AG04449 (cell line): ENCODE measurements around the gene DAB2IP.
A peak's percentile ranks its signal among the peaks of the same experiment; 100 is the strongest.
"Not testable (repeated sequence)": the region's sequence is repeated elsewhere in the genome, so short reads cannot be mapped to it uniquely, and the experiment has no call there.

Source experiments
- CTCF ChIA-PET: fragments of 350-600 bp; formaldehyde crosslinking; extraction: SDS; loops from one replicate; lab custom pipeline; 2021; ENCODE audit warnings: antibody characterized with exemption; lab: Yijun Ruan, JAX
- POLR2A ChIA-PET: fragments of 400-600, 350-600 bp; formaldehyde crosslinking; extraction: SDS; loops from one replicate; lab custom pipeline; 2020; ENCODE audit warnings: antibody characterized with exemption, inconsistent platforms; lab: Yijun Ruan, JAX
- DNase-seq: peaks from one replicate; pipeline ENCODE4 v3.0.0-alpha.2; 2010; ENCODE audit warnings: low read depth, low spot score
- H3K4me3 ChIP-seq: 2 replicates; pipeline ENCODE4 v1.5.1; 2011; ENCODE audit warnings: low read depth, mild to moderate bottlenecking, control low read depth, low read length
- TF ChIP-seq, protein P1 (sequence below): IDR thresholded peaks from one replicate; pipeline ENCODE4 v1.5.1; 2011; ENCODE audit warnings: mild to moderate bottlenecking, moderate library complexity, low read length, control low read depth, inconsistent platforms; ENCODE audit not compliant: insufficient read depth; ENCODE audit errors: missing control alignments

The DAB2IP gene

DNA sequence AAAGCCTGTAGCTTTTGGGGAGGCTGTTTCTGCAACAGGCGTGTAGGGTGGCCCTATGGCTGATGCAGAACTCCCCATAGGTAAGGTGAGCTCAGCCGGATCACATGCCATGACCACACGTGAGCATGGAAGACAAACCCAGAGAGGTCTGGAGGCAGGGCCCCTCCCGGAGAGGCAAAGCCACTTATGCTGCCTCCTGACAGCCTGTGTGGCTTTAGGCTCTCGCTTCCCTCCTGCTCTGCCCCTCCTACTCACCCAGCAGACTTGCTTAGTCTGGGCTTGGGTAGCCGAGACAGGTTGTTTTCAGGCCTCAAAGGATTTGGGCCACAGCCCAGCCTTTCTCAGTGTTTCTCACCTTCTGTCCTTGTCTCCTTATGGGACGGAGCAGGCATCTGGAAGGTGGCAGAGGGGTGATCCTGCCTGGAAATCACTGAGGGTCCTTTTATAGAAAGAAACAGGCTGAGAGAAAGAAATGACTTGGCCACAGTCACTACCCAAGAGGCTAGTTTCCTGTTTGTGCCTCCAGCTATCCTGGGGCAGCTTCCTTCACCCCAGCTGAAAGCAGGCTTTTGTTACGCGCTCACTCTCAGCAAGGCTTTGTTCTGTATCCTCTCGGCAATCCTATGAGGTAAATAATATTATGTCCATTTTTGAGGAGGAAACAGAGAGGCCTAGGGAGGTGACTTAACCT, 89.9 kb downstream of the DAB2IP start:
- ChIA-PET CTCF (interaction anchor here (1.2 to 2.2 kb wide), 2 partner anchors 8 to 195 kb away, joined by 4 to 8 read pairs; no protein-coding TSS in a partner anchor), POLR2A (no interaction called here)
- TF ChIP-seq, protein P1, sequence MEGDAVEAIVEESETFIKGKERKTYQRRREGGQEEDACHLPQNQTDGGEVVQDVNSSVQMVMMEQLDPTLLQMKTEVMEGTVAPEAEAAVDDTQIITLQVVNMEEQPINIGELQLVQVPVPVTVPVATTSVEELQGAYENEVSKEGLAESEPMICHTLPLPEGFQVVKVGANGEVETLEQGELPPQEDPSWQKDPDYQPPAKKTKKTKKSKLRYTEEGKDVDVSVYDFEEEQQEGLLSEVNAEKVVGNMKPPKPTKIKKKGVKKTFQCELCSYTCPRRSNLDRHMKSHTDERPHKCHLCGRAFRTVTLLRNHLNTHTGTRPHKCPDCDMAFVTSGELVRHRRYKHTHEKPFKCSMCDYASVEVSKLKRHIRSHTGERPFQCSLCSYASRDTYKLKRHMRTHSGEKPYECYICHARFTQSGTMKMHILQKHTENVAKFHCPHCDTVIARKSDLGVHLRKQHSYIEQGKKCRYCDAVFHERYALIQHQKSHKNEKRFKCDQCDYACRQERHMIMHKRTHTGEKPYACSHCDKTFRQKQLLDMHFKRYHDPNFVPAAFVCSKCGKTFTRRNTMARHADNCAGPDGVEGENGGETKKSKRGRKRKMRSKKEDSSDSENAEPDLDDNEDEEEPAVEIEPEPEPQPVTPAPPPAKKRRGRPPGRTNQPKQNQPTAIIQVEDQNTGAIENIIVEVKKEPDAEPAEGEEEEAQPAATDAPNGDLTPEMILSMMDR: no peak
- no peak overlapping the region for H3K4me3 ChIP-seq
- DNase-seq: no peak

DNA sequence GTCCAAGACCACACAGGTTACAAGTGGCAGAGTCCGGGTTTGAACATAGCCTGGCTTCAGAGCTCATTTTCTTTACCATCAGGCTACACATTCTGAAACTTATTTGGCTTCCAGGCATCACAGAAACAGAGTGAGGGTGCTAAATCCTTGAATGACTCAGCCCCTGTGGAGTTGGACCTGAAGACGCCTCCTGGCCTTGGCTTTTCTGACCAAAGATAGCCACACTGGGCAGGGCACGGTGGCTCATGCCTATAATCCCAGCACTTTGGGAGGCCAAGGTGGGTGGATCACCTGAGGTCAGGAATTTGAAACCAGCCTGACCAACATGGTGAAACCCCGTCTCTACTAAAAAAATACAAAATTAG, 90.5 kb downstream of the DAB2IP start:
- DNase-seq, H3K4me3 ChIP-seq, POLR2A ChIA-PET: not testable (repeated sequence)
- CTCF ChIA-PET: interaction anchor here (1.2 to 2.2 kb wide), 2 partner anchors 9 to 196 kb away, joined by 4 to 8 read pairs; no protein-coding TSS in a partner anchor

DNA sequence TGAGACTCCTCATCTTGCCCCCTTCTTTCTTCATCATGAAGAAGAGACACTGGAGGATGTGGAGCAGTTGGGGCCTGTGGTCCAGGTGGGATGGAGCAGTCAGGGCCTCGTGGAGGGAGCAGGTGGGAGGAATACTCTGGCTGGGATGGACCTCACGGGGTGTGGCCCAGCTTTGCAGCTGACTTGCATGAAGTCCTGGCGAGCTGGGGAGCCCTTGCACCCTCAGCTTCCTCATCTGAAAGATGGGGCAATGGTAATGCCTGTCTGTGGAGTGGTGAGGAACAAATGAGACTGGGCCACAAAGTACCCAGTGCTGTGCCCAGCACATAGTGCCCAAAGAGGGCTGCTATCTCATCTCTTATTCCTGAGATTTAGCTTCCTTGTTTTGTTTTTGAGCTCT, 91.5 kb downstream of the DAB2IP start:
- H3K4me3 ChIP-seq: no peak overlapping the region
- no peak for DNase-seq
- ChIA-PET POLR2A (no interaction called here), CTCF (interaction anchor here (0.7 to 2.6 kb wide), 8 partner anchors 8 to 252 kb away, joined by 3 to 14 read pairs (median 6); no protein-coding TSS in a partner anchor)
- TF ChIP-seq, protein P1: no peak

DNA sequence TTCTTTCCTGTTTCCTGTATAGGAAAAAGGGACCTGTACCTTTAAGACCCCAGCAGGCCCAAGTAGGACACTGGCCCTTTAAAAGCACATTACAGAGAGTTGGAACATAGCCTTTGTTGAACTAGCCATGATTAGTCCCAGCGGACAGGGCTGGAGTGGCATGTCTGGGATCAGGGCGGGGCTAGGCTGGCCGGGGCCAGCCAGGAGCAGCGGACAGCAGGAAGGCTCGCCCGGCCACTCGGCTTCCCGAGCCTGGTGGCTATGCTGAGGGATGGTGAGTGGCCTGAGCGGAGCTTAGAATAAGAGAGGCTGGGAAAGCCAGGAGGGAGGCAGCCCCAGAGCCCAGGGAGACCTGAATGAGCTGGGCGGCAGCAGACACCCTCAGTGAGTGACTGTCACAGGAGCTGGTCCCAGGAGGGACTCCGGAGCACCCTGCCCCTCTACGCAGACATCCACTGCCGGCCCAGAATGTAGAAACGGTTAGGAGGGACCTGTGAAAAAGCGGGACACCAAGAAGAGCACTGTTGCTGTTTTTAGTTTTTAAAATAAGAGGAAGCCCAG, 92.1 kb downstream of the DAB2IP start:
- H3K4me3 ChIP-seq: peak overlapping the region; percentile 42
- DNase-seq: no peak
- ChIA-PET POLR2A (no interaction called here), CTCF (interaction anchor here (0.6 to 2.6 kb wide), 13 partner anchors 9 to 262 kb away, joined by 3 to 14 read pairs (median 4); no protein-coding TSS in a partner anchor)
- TF ChIP-seq, protein P1: no peak

DNA sequence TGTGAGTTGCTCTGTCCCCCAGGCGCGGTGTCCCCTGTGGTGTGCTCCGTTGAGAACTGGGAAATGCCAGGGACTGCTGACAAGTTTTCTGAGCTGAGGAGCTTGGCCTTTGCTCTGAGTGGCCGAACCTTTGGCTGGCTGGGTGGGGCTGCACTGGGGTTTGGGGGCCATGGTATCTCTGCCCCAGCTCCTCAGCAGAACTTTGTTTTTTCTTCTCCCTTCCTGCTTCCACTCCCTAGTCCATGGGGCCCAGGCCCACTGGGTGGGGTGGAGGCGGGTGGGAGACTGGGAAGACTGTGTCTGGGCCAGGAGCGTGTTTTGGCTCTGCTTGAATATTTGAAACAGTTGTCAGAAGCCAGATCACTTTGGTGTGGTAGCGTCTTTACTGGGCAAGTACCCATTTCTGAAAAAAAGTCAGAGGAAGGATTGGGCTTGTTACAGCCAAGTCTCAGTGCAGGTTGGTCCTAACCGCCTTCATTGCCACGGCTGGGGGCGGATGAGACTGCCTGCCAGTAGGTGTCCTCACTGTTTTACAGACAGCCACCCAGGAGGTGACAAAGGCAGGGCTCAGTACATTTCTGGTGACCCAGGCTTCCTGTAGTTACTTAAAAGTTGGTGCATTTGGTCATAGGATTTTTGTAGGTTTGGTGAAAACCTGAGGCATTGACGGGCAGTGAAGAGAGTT, 92.7 kb downstream of the DAB2IP start:
- ChIA-PET POLR2A (no interaction called here), CTCF (interaction anchor here (0.6 to 2.6 kb wide), 12 partner anchors 9 to 262 kb away, joined by 3 to 14 read pairs (median 6); no protein-coding TSS in a partner anchor)
- H3K4me3 ChIP-seq: peak overlapping the region; percentile 42
- TF ChIP-seq, protein P1: peak; percentile 46
- no peak for DNase-seq

DNA sequence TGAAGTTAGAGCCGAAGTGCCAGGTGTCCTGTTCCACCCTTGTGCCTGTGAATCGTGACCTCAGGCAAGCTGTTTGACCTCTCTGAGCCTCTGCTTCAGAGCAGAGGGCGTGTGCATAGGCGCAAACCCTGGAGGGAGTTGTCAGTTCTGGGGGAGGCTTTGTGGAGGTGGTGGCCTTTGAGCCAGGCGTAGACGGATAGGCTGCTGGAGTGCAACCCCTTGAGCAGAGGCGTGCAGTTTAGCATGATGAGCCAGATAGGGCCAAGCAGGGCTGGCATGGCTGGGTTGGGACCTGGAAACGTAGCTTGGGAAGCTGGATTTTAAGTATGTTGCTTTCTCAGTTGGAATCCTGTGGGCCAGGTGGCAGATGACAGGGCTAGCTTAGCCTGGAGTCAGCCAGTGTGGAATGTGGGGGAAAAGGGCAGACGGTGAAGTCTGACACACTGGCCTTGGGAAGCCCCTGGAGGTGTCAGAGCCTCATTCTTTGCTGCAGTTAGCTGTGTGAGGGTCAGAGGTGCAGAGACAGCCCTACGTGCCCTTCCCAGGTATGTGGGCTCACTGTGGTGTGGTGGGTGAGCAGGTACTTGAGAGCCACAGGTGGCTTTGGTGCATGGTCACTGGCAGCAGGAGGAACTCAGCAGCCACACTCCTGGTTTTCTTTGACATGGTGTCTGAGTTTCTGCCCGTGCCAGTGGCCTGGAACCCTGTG, 93.4 kb downstream of the DAB2IP start:
- DNase-seq: no peak
- CTCF ChIA-PET: interaction anchor here (1.2 to 2.6 kb wide), 4 partner anchors 9 to 240 kb away, joined by 4 to 8 read pairs (median 6); no protein-coding TSS in a partner anchor
- POLR2A ChIA-PET: no interaction called here
- H3K4me3 ChIP-seq: no peak overlapping the region
- TF ChIP-seq, protein P1: no peak
